GM04503 (cell line): ENCODE data around the gene CCDC74A.
"Not testable (repeated sequence)": the region's sequence is repeated elsewhere in the genome, so short reads cannot be mapped to it uniquely, and the experiment has no call there.

ENCODE experiments used
- DNase-seq: peaks from one replicate; pipeline ENCODE4 v3.0.0-alpha.2; 2012; ENCODE audit warnings: low read depth

The CCDC74A gene

DNA sequence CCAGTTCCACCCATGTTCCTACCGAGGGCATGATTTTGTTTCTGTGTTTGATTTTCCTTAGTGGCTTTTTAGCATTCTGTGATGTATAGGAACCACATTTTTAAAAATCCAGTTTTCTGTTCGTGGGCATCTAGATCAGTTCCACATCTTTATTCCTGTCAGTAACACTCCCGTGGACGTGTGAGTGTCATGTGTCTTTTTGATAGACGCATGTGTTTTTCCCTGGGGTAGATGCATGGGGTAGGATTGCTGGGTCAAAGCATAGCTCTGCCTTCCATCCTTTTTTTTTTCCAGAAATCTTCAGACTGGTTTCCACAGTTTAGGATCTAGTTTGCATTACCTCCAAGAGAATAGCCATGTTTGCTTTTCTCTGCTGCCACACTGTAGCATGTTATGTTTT, 38.7 kb downstream of the CCDC74A start:
- DNase-seq: no peak

DNA sequence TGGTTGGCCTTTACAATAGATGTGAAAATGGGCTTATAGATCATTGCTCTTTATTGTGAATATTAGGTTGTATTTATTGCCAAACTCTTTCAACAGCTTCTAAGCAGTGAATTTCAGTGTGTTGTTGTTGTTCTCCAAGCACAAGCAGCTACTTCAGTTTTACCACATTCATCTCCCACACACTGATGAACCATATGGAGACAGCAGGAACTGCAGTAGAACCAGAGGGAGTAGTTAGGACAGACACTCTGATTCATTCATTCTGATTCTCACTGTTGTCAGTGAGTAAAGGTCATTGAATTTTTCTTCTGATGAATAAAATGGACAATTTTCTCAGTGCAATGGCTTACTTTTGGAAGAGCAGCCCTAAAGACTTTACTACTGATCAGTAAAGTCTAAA, 40.2 kb downstream of the CCDC74A start:
- DNase-seq: no peak

DNA sequence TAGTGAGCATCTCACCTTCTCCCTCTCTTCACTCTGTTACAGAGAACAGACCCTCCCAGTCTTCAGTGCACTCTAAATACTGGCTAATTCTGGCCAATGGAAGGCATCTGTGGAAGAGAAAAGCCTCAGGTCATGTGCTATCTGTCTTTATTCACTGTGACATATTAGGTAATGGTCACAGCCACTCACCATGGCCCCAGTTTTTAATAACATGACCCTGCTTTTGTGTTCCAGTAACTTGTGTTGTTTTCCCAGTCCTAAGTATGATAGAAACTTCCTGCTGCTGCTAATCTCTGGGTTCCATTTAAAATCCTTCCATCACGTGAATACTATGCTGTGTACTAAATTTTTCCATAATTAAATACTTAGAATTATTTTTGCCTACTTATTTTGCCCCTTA, 40.7 kb downstream of the CCDC74A start:
- DNase-seq: not testable (repeated sequence)

DNA sequence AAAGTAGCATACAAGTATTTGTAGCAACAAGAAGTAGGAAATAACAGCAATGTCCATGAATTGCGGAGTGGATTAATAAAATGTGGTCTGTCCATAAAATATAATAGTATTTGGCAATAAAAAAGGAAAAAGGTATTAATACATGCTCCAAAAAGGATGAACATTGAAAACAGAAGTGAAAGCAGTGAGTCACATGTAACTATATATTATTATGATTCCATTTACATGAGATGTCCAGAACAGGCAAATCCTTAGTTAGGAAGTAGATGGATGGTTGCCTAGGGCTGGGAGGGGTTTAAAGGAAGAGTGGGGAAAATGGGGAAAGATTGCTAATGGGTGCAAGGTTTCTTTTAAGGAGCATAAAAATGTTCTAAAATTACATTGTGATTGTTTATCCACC, 44.5 kb downstream of the CCDC74A start:
- DNase-seq: no peak

DNA sequence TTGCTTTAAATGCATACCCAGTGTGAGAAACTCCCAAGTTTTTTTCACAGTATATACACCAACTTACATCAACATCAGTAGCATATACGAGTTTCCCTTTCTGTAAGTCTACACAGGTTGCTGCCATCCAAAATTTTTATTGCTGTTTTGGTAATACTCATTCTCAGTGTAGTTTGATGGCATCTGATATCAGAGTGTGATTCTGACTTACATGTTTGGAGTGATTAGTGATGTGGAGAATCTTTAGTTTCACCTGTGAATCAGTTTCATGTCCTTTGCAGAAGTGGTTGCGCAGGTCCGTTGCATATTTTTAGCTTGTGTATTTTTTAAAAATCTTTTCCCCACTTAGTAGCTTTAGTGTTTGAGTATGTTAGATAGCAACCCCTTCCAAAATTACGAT, 50.1 kb downstream of the CCDC74A start:
- DNase-seq: no peak

DNA sequence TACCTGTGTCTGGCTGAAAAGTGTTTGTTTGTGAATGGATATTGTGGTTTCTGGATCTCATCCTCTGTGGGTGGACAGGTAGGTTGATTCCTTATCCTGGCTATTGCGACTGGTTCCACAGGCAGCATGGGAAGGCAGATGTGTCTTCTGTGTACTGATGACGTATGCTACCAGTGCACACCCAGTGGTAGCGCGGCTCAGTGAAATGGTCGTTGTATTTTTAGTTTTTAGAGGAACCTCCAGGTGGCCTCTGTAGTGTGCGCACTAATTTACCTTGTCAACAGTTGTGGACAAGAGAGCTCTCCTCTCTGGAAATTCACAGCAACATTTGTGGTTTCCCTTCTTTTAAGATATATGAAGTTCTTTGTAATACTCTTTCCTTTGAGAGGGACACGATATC, 52.5 kb downstream of the CCDC74A start:
- DNase-seq: no peak
